Activated CD4-positive, alpha-beta T cell treated with anti-CD3 and anti-CD28 coated beads, Interleukin-2, amount 50 U/mL, for 24 hours (primary cell): ENCODE data around the gene AGFG1.
"Not testable (repeated sequence)": the region's sequence is repeated elsewhere in the genome, so short reads cannot be mapped to it uniquely, and the experiment has no call there.

Source experiments
- DNase-seq, 2 donors: peaks; one replicate each; pipeline ENCODE4 v3.0.0-alpha.2; 2020; ENCODE audit warnings: low read depth in 1 of 2, low spot score in 1 of 2

AGFG1 gene

GRCh38 chr2:227534714-227535113 lies 62.8 kb downstream of the AGFG1 start:
- DNase-seq: no peak

- no peak for DNase-seq
Measured at GRCh38 chr2:227536445-227536844, 64.5 kb downstream of the AGFG1 start.

- DNase-seq: no peak
Measured at GRCh38 chr2:227539465-227539956, 67.6 kb downstream of the AGFG1 start.

GRCh38 chr2:227540352-227540751 lies 68.4 kb downstream of the AGFG1 start:
- DNase-seq: not testable (repeated sequence)

- DNase-seq: no peak
Measured at GRCh38 chr2:227545990-227546389, 74.0 kb downstream of the AGFG1 start.

GRCh38 chr2:227551836-227552235 lies 79.9 kb downstream of the AGFG1 start:
- DNase-seq: no peak

- DNase-seq: no peak
Measured at GRCh38 chr2:227562581-227562980, 90.6 kb downstream of the AGFG1 start.

GRCh38 chr2:227565080-227565479 lies 93.1 kb downstream of the AGFG1 start:
- DNase-seq: no peak

GRCh38 chr2:227566012-227566411 lies 94.1 kb downstream of the AGFG1 start:
- DNase-seq: no peak

- no peak for DNase-seq
Measured at GRCh38 chr2:227568852-227569169, 96.9 kb downstream of the AGFG1 start.

GRCh38 chr2:227570615-227571014 lies 98.7 kb downstream of the AGFG1 start:
- DNase-seq: no peak

GRCh38 chr2:227576110-227576509 lies 104.2 kb downstream of the AGFG1 start:
- no peak for DNase-seq

- no peak for DNase-seq
Measured at GRCh38 chr2:227576812-227577211, 104.9 kb downstream of the AGFG1 start.

GRCh38 chr2:227577555-227577954 lies 105.6 kb downstream of the AGFG1 start:
- no peak for DNase-seq

GRCh38 chr2:227578642-227579041 lies 106.7 kb downstream of the AGFG1 start:
- DNase-seq: no peak

GRCh38 chr2:227579791-227580190 lies 107.8 kb downstream of the AGFG1 start:
- no peak for DNase-seq

GRCh38 chr2:227582369-227582768 lies 110.4 kb downstream of the AGFG1 start:
- DNase-seq: no peak

- DNase-seq: no peak
Measured at GRCh38 chr2:227592694-227593387, 120.9 kb downstream of the AGFG1 start.

GRCh38 chr2:227595797-227596196 lies 123.8 kb downstream of the AGFG1 start:
- DNase-seq: no peak

- DNase-seq: no peak
Measured at GRCh38 chr2:227597036-227597435, 125.1 kb downstream of the AGFG1 start.

GRCh38 chr2:227597998-227598397 lies 126.0 kb downstream of the AGFG1 start:
- DNase-seq: no peak

- not testable (repeated sequence) for DNase-seq
Measured at GRCh38 chr2:227598835-227599503, 127.0 kb downstream of the AGFG1 start, which contains the start of gene SCYGR2. Gene SCYGR2 (plus strand): TSS chr2:227598893. CDS start chr2:227598893, 0 bp downstream.

GRCh38 chr2:227602358-227602757 lies 130.4 kb downstream of the AGFG1 start:
- no peak for DNase-seq
